NOMO-1 treated with dmso at 0.1 percent for 144 hours (cell line): ENCODE measurements around the gene RXRB.
A peak's percentile ranks its signal among the peaks of the same experiment; 100 is the strongest.
"Not testable (repeated sequence)": the region's sequence is repeated elsewhere in the genome, so short reads cannot be mapped to it uniquely, and the experiment has no call there.

Experiments used
- DNase-seq: peaks from one replicate; lab custom pipeline; 2025; ENCODE audit not compliant: unreplicated experiment; lab: John Stamatoyannopoulos, UW

Gene RXRB

DNA sequence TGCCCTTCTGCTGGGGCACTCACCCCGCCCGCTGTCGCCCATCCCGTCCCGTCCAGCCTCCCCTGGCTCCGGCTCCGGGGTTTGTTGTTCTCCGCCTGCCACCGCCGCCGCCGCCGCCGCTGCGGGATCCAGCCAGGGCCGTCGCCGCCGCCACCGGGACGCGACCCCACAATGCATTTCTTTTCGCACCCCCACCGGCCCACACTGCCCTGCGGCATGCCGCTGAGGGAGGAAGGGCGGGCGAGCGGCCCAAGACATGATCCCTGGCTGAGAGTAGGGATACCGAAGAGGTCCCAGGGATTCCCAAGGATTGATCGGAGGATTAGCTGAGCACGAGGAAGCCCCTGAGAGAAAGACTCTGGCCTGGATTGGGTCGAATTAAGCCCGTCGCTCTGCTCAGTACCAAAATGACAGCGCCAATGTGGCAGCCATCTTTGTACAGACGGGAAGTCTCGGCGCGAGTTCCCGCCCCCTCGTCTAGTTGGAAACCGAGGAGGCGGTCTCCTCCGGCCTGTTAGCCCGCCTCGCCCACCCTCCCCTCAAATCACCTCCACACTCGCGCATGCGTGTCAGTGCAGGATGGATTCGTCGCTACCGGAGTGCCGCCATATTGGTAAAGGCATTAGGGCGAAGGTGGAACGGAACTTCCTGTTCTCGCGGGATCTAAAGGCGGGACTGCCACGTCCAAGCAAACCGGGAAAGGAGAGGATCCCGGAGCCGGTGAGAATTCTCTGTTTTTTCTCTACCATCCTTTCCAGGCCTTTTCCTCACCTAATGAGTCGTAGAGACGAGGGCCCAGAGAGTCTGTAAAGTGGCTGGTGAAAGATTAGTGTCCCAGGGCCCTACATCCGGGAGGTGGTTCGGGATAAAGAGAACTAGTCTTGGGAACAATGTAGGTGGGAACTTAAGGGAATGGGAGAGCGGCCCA lies at the start of gene RXRB, which contains the start of gene SLC39A7:
RXRB (minus strand) TSS at position 447 of the 928 bp plus-strand sequence; CDS start at position 258, 189 bp downstream.
SLC39A7 (plus strand) TSS at position 649 of the 928 bp plus-strand sequence. CDS start 379 bp downstream, outside the sequence.
- peak; percentile 93 for DNase-seq

DNA sequence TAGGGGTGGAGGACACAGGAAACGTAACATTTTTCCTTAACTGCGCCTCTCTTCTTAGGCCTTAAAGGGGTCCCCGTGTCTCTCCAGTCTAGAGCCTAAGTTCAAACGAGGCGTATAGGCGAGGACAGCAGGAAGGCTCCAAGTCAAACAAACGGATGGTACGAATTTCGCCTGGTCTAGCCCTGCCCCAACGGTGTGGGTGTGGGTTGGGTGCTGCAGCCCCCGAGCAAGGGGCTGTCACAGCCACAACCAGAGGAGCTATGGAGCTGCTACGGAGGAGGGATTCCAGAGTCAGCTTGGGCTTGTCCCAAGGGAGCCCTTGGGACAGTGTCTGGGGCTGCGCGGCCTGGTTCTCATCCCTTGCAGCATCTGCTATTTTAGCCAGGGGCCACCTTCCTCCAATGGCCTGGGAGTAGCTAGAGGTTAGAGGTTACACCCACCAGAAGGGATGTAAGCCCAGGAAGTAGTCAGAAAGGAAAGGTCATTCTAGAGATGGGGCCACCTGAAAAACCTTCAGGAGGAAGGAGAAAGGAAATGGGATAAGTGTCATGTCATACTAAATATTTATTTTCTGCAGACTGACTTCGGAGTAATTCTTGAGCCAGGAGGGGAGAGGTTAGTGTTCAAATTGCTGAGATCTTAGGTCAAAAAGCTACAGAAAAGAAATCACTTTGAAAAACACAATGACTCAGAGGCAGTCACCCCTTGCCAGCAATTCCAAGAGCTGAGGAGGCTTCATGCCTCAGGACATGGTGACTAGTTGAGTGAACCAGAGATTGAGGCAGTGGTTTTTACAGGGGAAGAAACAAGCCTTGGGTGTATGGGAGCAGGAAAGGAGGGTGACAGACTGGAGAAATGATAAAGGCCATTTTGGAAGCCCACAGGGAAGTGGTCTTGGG lies 49.5 kb upstream of the RXRB start:
- DNase-seq: no peak

DNA sequence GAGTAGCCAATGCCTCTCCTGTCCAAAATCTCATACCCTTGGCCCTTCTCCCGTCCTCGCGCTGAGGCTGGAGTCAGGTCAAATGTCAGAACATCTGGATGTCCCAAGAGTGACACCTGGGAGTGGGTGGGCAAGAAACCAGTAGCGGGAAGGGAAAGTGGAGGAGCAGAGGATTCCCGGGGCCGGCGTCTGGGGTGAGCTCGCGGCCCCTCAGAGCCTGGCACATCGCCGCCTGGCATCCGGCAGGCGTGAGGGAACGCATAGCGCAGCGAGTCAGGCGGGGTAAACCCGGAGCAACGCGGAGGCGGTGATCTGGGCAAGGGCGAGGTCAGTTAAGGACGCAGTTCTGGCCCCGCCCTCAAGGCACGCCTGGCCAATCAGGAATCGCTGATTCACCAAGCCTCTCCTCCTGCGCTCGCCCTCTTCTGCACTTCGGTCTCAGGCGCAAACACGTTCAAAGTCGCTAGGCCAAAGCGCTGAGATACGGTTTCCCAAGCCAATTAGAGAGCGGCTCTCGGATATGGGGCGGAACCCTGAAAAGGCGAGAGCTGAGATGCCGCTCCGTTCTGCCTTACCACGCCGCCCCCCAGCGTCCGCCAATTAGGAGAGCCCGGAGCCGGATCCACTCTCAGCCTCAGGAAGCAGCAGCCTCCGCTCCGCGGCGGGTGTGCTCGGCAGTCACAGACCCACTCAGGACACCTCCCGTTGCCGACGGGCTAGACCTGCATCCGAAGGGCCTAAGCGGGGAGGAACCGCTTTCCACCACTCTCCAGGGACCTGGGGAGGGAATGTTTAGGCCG lies 48.7 kb upstream of the RXRB start:
- peak; percentile 99 for DNase-seq

DNA sequence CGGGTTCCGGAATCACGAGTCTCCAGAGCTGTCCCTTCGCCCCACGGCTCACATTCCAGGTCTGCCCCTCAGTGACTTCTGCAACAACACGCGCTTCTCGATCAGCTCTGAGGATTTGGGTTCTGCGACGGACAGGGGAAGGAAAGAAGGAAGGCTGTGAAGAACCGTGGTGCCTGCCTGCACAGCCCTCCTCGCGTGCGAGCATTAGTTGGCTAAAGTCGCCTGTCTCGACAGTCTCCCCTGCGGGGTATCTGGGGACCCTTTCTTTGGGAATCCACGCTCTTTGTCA lies 48.1 kb upstream of the RXRB start:
- DNase-seq: no peak

DNA sequence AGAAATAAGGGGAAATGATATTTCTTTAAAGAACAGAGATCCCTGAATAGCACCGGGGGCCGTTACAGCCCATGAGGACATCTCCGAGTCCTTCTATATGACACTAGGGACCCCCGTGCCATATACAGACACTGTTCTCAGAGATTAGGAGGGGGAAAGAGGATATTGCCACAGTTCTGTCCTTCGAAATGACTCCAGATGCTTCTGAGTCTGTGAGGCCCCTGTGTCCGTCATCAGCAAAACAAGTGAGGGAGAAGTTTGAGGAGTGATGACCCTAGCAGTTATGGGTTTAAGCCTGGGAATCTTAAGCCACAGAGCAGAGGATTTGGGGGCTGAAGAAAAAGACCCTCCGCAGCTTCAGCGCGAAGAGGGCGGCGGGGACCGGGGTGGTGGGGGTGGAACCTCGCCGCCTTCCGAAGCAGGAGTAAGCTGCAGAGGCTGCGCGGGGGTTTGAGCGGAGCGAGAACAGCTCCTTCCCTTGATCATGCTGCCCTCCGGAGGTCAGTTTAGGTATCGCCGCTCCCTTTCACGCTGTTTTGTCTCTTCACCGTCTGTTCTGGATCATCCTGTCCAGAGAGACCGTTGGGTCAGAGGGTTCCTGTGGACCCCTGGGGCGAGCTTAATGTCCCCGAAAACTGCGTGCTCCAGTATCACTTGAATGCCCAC lies 47.6 kb upstream of the RXRB start:
- peak; percentile 66 for DNase-seq

DNA sequence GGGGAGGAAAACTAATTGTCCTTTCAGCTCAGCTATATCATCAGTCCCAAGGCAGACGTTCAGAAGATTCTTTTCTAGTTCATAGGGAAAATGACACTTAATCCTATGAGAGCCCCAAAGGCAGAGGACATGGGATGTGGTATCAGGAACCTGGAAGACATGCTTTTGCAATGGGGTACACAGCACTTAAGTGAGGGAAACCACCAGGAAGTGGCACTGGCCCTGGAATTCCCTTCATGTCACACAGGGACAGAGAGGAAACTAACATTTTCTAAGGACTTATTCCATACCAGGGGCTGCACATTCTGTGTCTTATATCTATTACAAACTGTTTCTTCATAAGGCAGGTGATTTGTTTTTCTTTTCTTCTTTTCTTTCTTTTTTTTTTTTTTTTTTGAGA lies 43.0 kb upstream of the RXRB start:
- no peak for DNase-seq

DNA sequence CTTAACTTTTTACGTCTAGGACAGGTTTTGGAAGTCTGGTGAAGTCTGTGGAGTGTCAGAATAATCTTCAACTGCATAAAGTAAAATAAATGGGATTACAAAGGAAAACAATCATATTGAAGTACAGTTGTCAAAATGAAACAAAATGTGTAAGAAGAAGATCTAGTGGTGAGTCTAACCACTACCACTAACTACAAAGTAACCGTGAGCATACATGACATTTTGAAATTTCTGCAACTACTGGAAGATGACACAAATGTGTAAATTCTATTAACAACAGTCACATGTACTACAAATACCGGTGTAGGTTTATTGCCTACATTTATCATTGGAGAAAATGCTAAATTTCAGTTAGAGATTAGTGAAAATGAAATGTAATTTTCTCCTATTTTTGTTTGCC lies 41.5 kb upstream of the RXRB start:
- DNase-seq: no peak

DNA sequence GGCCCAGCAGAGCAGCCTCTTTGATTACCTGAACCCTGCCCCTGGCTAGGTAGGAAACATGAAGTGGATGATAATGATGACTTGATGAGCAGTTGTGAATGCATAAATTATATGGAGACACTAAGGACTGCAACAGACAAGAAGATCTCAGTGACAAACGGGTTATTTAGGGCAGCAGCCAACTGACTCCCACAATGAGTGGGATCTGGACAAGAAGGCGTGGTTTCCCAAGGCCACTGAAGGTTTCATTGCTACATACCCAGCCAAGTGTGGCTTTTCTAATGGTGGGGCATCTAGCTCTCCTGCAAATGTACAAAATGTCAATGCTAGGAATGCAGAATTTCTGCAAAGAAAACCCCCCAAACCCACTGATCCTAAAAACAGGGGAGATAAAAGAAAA lies 37.3 kb upstream of the RXRB start:
- no peak for DNase-seq

DNA sequence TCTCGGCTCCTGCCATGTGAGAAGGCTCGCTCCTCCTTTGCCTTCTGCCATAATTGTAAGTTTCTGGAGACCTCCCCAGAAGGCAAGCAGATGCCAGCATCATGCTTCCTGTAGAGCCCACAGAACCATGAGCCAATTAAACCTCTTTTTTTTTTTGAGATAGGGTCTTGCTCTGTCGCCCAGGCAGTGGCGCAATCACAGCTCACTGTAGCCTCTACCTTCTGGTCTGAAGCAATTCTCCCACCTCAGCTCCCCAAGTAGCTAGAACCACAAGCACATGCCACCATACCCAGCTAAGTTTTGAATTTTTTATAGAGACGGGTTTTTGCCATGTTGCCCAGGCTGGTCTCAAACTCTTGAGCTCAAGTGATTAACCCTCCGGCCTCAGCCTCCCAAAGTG lies 36.4 kb upstream of the RXRB start:
- DNase-seq: no peak

DNA sequence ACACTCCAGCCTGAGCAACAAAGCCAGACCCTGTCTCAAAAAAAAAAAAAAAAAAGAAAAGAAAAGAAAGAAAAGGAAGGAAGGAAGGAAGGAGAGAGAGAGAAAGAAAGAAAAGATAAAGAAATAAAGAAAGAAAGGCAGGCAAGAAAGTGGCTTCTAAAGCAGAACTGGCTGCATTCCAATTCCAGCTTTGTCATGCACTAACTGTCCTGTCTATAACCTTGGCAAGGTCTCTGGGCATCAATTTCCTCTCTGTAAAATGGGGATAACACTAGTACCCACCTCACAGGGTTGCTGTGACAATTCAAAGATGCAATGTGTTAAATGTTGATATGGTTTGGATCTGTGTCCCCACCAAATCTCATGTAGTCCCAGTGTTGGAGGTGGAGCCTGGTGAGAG lies 35.9 kb upstream of the RXRB start:
- DNase-seq: no peak

DNA sequence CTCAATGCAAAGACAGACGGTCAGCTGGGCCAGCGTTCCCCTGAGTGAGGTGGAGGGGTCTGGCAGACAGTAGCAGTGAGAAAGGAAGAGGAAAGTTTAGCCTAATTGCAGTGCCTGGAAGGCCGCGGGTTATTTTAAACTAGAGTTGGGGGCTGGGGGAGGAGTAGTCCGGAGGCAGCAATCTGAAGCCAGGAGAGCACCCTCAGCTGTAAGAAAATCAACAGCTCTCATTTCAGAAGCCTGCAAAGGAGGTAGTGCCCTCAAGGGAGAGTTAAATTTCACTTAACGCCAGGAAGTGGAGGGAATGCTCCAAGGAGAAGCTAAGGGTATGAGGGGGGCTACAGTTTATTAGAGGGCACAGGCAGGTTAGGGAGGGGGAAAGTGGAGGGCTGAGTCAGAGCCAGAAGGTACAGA lies 34.8 kb upstream of the RXRB start:
- DNase-seq: no peak

DNA sequence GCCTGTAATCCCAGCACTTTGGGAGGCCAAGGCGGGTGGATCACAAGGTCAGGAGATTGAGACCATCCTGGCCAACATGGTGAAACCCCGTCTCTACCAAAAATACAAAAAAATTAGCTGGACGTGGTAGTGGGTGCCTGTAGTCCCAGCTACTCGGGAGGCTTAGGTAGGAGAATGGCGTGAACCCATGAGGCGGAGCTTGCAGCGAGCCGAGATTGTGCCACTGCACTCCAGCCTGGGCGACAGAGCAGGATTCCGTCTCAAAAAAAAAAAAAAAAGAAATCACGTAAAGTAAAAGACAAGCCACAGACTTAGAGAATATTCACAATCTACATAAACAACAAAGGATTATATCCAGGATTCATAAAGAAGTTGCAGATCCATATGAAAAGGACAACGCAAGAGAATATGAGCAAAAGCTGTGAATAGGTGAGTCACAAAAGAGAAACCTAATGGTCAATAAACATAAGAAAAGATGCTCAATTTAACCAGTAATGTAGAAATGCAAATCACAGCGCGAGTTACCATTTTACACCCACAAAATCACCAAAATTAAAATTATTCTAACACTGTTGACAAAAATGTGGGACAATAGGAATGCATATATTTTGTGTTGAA lies 26.1 kb upstream of the RXRB start:
- DNase-seq: not testable (repeated sequence)

DNA sequence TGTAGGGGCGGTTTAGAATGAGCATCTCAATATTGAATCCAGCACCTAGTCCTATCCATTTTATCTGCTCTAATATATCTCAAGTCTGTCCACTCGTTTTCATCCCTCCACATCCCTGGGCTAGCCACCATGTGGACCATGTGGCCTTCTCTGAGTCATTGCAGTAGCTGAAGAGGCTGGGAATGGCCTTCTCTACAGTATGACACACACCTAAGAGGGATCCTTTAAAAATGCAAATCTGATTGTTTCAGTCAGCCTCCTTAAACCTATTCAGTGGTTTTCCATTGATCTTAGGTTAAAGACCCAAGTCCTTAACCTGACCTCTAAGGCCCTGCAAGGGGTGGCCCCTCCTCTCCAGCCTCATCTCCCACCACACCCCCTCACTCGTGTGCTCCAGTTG lies 17.2 kb upstream of the RXRB start:
- DNase-seq: no peak

DNA sequence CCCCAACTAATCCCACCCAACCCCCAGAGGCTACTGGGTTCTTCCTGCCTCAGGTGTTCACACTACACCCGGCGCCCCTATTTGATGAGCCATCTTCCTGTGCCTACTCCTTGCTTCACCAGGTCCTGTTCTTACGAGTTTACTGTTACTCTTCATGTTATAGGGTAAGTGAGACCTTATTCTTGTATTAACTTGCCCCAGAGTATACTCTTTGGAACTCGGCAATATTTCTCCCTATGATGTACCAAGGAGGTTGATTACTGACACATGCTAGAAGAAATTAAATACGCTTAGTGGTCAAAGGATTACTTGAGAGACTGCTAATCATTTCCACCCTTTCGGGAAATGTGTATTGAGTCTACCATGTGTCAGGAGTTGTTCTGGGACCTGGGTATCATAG lies 16.8 kb upstream of the RXRB start:
- no peak for DNase-seq

DNA sequence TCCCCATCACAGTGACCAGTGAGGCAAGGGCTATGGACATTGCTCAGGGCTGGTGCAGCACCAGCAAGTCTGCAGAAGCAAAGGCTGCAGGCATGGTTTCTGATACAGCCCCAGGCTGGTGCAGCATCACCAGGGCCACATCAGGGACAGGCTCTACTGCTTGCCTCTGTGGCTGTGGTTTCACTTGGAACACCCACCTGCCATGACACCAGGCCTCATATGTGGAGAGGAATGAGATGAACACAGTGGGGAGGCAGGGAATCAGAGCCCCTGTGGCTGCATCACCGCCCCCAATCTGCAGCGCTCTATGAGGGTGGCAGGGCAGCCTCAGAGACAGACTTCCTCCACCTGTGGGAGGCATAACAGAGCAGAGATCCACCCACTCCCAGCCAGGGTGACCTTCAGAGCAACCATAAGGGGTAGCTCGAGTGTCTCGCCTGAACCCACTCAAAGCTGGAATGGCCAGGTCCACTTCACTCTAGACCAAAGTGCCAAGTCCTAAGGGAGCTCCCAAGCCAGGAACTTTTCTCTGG lies 15.7 kb upstream of the RXRB start:
- no peak for DNase-seq

DNA sequence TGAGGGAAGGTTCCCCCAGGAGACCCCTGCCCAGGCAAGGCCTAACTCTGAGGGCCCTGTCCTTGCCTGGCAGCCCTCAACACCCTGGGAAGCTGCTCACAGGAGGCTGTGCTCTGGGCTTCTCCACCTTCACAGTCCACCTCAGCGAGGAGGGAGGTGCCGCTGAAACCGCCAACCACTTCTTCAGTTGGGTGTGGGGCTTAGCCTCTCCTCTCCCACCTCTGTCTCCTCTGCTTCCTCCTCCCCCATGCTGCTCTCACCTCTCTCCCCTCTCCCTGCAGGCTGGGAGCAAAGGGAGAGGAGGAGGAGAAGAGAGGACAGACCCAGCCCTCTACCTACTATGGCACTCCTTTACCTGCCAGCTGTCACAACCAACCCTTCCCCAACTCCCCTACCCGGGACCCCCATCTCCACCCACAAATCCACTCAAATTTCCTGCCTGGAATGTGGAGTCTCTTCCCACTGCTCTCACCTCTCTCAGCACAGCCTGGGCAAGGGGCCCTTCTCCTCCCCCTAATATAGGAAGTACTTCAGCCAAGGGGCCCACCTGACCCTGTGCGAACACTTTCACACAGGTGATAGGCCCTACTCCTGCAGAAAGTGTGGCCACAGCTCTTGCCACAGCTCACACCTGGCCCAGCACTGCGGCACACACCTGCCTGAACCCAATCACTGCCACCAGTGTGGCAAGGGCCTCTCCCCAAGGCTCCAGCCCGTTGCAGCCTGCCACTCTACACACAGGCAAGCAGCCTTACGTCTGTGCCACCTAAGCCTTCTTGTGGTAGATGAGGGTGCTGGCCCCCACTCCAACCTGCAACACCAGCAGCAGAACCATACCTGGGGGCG lies 15.0 kb upstream of the RXRB start:
- DNase-seq: no peak

DNA sequence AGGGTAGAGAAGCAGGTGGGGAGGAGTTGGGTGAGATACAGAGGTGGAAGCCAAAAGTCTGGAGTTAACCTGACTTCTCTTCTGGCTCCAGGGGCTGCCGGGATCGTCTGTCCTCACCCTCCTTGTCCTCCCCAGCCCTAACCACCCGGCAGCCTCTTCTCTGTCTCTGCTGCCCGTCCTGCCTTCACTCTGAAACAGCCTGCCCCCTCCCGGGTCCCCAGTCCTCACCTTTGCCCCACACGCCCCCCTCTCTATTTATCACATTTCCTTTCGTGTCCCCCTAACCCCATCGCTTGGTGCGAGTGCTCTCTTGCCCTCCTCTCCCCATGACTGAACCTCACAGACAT lies 13.5 kb upstream of the RXRB start:
- DNase-seq: no peak

DNA sequence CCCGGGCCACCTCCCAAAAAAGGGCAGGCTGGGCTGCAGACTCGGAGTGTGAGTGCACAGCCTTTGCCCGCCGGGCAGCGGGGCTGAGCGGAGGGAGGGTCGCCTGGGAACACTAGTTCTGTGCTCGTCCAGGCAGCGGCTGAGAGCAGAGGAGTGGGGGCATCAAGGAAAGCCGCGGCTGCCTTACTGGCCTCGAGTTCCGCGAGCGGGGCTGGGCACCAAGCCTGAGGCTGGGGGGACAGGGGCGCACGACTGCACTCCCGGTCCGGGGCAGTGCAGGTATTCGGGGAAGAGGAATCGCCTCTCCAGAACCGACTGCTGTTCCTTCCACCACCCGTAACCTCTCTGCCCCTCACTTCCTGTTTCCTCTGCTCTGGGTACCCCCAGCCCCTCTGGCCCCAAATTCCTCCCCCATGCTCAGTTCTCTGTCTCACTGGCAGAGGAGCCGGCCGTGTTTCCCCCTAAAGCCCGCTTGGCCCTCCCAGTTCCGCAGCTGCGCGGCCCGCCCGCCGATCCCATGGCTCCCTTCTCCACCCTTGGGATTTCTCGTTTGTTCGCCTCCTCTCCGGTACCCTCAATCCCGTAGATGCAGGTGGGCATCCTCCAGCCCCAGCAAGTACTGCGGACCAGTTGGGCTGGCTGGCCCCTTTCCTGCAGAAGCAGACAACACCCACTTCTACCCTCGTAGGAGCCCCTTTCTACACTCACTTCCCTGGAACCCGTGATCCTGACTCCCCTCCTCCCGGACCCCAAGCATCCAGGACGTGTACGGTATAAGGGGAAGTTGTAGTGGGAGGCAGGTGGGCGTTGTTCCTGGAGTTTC lies 12.9 kb upstream of the RXRB start:
- DNase-seq: peak; percentile 34
